Medulla oblongata (tissue), 1 donor: Measurements from ENCODE around the gene NPIPA7.
"Not testable (repeated sequence)": the region's sequence is repeated elsewhere in the genome, so short reads cannot be mapped to it uniquely, and the experiment has no call there.

Source experiments
- DNase-seq: peaks from one replicate; pipeline ENCODE4 v3.0.0-alpha.2; 2015; ENCODE audit errors: extremely low spot score

Gene NPIPA7

DNA sequence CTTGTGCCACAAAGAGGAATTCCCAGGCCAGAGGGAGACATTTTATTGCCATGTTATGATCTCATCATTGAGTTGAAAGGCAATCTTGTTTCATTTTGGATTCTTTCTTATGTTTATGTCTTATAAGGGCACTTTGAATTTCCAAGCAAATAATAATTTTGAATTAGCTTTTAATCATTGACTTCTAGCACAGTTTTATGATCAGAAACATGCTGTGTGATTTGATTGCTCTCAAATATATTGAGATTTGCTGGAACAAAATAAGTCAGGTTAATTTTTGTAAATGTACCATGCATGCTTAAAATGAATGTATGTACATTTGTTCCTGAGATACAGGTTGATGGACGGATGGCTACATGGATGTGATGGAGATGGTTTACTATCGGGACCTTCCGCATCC lies at the start of gene NPIPA7:
TSS of gene NPIPA7 (plus strand) at position 301 of the 400 bp plus-strand sequence. CDS start 105 bp downstream, outside the sequence.
- not testable (repeated sequence) for DNase-seq

DNA sequence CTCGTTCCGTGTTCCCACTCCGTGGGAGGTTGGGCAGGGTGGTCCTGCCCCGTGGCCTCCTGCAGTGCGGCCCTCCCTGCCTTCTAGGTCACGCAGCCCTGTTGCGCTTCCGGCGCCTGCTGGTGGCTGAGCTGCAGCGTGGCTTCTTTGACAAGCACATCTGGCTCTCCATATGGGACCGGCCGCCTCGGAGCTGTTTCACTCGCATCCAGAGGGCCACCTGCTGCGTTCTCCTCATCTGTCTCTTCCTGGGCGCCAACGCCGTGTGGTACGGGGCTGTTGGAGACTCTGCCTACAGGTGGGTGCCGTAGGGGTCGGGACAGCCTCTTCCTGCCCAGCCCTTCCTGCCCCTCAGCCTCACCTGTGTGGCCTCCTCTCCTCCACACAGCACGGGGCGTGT lies 47.5 kb upstream of the NPIPA7 start:
- DNase-seq: not testable (repeated sequence)

DNA sequence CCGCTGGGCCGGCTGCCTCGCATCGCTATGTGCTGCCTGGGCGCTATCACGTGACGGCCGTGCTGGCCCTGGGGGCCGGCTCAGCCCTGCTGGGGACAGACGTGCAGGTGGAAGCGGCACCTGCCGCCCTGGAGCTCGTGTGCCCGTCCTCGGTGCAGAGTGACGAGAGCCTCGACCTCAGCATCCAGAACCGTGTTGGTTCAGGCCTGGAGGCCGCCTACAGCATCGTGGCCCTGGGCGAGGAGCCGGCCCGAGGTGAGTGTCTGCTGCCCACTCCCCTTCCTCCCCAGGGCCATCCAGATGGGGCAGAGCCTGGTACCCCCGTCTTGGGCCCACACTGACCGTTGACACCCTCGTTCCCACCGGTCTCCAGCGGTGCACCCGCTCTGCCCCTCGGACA lies 21.4 kb upstream of the NPIPA7 start:
- DNase-seq: not testable (repeated sequence)

DNA sequence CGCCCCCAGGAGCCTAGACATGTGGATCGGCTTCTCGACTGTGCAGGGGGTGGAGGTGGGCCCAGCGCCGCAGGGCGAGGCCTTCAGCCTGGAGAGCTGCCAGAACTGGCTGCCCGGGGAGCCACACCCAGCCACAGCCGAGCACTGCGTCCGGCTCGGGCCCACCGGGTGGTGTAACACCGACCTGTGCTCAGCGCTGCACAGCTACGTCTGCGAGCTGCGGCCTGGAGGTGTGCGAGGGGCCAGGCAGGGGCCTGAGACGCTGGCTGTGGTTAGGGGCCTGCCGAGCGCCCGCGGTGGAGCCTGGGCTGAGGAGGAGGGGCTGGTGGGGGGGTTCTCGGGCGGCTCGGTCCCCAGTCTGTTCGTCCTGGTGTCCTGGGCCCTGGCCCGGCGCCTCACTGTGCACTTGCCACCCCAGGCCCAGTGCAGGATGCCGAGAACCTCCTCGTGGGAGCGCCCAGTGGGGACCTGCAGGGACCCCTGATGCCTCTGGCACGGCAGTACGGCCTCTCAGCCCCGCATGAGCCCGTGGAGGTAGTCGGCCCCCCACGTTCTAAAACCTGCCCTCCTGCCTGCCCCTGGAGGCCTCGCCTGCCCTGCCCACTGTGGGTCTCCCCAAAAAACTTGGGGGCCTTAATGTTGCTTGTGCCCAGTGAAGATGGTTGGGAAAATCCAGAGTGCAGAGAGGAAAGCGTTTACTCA lies 20.2 kb upstream of the NPIPA7 start:
- DNase-seq: not testable (repeated sequence)

DNA sequence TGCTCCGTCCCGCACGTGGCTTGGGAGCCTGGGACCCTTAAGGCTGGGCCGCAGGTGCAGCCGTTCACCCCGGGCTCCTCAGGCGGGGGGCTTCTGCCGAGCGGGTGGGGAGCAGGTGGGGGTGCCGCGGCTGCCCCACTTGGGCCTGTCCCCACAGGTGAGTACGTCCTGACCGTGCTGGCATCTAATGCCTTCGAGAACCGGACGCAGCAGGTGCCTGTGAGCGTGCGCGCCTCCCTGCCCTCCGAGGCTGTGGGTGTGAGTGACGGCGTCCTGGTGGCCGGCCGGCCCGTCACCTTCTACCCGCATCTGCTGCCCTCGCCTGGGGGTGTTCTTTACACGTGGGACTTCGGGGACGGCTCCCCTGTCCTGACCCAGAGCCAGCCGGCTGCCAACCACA lies 15.3 kb upstream of the NPIPA7 start:
- not testable (repeated sequence) for DNase-seq

DNA sequence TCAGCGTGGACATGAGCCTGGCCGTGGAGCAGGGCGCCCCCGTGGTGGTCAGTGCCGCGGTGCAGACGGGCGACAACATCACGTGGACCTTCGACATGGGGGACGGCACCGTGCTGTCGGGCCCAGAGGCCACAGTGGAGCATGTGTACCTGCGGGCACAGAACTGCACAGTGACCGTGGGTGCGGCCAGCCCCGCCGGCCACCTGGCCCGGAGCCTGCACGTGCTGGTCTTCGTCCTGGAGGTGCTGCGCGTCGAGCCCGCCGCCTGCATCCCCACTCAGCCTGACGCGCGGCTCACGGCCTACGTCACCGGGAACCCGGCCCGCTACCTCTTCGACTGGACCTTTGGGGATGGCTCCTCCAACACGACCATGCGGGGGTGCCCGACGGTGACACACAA lies 14.8 kb upstream of the NPIPA7 start:
- DNase-seq: not testable (repeated sequence)

DNA sequence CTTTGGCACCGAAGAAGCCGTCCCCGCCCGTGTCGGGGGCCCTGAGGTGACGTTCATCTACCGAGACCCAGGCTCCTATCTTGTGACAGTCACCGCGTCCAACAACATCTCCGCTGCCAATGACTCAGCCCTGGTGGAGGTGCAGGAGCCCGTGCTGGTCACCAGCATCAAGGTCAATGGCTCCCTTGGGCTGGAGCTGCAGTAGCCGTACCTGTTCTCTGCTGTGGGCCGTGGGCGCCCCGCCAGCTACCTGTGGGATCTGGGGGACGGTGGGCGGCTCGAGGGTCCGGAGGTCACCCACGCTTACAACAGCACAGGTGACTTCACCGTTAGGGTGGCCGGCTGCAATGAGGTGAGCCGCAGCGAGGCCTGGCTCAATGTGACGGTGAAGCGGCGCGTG lies 14.2 kb upstream of the NPIPA7 start:
- DNase-seq: not testable (repeated sequence)

DNA sequence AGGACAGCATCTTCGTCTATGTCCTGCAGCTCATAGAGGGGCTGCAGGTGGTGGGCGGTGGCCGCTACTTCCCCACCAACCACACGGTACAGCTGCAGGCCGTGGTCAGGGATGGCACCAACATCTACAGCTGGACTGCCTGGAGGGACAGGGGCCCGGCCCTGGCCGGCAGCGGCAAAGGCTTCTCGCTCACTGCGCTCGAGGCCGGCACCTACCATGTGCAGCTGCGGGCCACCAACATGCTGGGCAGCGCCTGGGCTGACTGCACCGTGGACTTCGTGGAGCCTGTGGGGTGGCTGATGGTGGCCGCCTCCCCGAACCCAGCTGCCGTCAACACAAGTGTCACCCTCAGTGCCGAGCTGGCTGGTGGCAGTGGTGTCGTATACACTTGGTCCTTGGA lies 13.6 kb upstream of the NPIPA7 start:
- not testable (repeated sequence) for DNase-seq

DNA sequence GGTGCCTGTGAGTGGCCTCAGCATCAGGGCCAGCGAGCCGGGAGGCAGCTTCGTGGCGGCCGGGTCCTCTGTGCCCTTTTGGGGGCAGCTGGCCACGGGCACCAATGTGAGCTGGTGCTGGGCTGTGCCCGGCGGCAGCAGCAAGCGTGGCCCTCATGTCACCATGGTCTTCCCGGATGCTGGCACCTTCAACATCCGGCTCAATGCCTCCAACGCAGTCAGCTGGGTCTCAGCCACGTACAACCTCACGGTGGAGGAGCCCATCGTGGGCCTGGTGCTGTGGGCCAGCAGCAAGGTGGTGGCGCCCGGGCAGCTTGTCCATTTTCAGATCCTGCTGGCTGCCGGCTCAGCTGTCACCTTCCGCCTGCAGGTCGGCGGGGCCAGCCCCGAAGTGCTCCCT lies 13.1 kb upstream of the NPIPA7 start:
- DNase-seq: not testable (repeated sequence)

DNA sequence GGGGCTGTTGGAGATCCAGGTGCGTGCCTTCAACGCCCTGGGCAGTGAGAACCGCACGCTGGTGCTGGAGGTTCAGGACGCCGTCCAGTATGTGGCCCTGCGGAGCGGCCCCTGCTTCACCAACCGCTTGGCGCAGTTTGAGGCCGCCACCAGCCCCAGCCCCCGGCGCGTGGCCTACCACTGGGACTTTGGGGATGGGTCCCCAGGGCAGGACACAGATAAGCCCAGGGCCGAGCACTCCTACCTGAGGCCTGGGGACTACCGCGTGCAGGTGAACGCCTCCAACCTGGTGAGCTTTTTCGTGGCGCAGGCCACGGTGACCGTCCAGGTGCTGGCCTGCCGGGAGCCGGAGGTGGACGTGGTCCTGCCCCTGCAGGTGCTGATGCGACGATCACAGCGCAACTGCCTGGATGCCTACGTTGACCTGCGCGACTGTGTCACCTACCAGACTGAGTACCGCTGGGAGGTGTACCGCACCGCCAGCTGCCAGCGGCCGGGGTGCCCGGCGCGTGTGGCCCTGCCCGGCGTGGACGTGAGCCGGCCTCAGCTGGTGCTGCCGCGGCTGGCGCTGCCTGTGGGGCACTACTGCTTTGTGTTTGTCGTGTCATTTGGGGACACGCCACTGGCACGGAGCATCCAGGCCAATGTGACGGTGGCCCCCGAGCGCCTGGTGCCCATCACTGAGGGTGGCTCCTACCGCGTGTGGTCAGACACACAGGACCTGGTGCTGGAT lies 12.2 kb upstream of the NPIPA7 start:
- not testable (repeated sequence) for DNase-seq

DNA sequence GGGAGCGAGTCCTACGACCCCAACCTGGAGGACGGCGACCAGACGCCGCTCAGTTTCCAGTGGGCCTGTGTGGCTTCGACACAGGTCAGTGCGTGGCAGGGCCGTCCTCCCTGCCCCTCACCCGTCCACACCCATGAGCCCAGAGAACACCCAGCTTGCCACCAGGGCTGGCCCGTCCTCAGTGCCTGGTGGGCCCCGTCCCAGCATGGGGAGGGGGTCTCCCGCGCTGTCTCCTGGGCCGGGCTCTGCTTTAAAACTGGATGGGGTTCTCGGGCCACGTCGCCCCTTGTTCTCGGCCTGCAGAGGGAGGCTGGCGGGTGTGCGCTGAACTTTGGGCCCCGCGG lies 11.7 kb upstream of the NPIPA7 start:
- not testable (repeated sequence) for DNase-seq

DNA sequence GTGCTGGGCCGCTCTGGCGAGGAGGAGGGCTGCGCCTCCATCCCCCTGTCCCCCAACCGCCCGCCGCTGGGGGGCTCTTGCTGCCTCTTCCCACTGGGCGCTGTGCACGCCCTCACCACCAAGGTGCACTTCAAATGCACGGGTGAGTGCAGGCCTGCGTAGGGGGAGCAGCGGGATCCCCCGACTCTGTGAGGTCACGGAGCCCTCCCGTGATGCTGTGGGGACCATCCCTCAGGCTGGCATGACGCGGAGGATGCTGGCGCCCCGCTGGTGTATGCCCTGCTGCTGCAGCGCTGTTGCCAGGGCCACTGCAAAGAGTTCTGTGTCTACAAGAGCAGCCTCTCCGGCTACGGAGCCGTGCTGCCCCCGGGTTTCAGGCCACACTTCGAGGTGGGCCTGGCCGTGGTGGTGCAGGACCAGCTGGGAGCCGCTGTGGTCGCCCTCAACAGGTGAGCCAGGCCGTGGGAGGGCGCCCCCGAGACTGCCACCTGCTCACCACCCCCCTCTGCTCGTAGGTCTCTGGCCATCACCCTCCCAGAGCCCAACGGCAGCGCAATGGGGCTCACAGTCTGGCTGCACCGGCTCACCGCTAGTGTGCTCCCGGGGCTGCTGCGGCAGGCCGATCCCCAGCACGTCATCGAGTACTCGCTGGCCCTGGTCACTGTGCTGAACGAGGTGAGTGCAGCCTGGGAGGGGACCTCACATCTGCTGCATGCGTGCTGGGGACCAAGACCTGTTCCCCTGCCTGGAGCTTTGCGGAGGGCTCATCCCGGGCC lies 9.7 kb upstream of the NPIPA7 start:
- not testable (repeated sequence) for DNase-seq

DNA sequence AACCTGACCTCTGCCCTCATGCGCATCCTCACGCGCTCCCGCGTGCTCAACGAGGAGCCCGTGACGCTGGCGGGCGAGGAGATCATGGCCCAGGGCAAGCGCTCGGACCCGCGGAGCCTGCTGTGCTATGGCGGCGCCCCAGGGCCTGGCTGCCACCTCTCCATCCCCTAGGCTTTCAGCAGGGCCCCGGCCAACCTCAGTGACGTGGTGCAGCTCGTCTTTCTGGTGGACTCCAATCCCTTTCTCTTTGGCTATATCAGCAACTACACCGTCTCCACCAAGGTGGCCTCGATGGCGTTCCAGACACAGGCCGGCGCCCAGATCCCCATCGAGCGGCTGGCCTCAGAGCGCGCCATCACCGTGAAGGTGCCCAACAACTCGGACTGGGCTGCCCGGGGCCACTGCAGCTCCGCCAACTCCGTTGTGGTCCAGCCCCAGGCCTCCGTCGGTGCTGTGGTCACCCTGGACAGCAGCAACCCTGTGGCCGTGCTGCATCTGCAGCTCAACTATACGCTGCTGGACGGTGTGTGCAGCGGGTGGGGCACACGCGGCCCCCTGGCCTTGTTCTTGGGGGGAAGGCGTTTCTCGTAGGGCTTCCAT lies 7.7 kb upstream of the NPIPA7 start:
- not testable (repeated sequence) for DNase-seq

DNA sequence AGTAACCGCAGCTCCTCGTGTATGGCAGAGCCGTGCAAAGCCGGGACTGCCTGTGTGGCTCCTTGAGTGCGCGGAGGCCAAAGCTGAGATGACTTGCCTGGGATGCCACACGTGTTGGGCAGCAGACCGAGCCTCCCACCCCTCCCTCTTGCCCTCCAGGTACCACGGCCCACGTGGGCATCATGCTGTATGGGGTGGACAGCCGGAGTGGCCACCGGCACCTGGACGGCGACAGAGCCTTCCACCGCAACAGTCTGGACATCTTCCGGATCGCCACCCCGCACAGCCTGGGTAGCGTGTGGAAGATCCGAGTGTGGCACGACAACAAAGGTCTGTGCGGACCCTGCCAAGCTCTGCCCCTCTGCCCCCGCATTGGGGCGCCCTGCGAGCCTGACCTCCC lies 4.7 kb upstream of the NPIPA7 start:
- not testable (repeated sequence) for DNase-seq

DNA sequence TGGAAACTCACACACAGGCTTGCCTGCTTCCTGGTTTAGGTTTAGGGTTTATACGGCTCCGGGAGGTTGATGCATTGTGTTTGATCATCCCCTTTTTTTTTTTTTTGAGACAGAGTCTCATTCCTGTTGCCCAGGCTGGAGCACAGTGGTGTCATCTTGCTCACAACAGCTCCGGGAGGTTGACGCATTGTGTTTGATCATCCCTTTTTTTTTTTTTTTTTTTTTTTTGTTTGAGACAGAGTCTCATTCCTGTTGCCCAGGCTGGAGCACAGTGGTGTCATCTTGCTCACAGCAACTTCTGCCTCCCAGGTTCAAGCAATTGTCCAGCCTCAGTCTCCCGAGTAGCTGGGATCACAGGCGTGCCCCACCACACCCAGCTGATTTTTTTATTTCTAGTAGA lies 20.7 kb downstream of the NPIPA7 start:
- not testable (repeated sequence) for DNase-seq

DNA sequence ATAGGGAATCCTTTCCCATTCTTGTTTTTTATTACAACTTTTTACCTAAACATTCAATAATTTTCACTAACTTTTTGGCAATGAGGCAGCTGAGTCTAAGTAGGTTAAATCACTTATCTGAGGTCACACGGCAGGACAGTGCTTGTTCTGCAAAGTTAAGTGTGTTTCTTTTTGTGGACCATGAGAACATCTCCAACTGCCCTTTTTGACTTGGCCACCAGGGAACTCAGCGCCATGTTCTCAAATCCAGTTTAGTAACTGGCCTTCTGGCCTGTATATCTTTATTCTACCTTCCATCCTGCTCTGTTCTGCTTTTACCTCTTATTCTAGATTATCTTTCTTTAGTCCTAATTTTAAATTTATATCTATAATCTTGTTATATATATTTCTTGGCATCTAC lies 23.4 kb downstream of the NPIPA7 start:
- not testable (repeated sequence) for DNase-seq

DNA sequence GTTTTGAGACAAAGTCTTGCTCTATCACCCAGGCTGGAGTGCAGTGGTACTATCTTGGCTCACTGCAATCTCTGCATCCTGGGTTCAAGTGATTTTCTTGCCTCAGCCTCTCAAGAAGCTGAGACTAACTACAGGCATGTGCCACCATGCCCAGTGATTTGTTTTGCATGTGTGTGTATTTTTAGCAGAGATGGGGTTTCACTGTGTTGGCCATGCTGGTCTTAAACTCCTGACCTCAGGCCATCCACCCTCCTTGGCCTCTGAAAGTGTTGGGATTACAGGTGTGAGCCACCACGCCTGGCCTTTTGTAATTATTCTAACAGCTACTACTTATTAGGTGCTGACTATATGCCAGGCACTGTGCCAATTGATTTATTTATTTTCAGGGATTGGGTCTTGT lies 25.3 kb downstream of the NPIPA7 start:
- not testable (repeated sequence) for DNase-seq

DNA sequence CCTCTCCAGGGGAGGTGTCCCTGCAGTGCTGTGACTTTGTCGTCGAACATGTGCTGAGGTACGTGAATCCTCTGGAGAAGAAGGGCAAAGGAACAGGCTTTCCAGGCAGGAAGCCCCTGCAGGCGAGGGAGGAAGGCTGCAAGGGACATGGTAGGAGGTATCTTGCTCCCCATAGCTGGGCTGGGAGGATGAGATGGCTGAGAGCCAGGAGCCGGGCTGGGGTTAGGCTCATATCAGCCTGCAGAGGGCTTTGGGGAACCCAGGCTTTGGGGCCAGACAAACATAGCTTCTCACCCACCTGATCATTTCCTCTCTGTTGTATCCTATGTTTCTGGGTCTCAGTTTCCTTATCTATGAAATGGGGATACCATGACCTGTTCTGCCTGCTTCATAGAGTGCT lies 26.5 kb downstream of the NPIPA7 start:
- DNase-seq: not testable (repeated sequence)

DNA sequence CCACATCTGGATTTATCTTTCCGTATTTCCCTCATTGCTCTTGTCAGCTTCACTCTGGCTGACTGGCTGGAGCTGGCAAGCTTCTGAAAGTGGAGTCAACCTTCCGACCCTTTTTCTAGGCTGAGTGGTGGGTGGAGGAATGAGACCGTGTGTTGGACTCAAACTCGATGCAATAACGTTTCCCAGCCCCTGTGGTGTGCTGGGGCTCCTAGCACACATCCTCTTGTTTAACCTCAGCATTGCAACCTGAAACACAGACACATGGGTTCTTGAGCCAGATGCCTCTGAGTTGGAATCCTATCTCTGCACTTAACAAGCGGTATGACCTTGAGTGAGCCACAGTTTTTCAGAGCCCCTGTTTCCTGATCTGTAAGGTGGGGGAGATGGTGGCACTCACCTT lies 29.5 kb downstream of the NPIPA7 start:
- not testable (repeated sequence) for DNase-seq

DNA sequence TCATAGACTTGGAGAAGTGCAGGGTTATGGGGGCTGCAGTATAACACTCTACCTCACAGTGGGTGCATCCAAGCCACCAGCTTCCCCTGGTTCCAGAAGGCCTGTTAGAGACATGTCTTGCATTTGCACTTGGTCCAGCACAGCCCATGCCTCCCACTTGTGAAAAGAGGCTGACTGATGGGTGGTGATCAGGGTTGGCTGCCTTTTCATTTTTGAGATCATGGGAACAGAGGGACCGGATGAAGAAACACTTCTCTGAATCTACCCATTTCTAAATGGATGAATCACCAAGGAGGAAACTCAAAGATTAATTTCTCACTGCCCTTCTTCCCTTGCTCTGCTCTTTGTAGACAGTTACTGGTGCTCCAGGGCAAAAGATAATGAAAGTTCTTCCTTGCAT lies 34.8 kb downstream of the NPIPA7 start:
- DNase-seq: not testable (repeated sequence)

DNA sequence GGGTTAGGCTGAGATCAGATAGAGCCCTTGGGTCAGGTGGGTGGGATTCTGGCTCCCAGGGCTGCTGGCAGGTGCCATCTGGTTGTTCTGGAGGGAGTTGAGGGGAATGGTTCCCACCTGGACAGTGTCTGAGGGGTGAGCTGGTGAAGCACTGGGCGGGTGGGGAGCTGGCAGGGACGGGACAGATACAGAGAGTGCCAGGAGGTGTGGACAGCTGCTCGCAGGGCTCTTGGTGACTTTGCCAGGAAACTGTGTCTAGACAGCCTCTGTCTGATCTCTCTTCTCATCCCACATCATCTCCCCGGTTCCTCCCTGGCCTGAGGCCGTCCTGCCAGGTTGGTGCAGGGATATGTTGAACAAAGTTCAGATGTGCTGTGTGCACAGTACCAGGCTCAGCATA lies 38.1 kb downstream of the NPIPA7 start:
- DNase-seq: not testable (repeated sequence)
